Daoy (cell line): ENCODE results near the gene KRTAP6-2. TPM values are rescaled to one million over a fixed set of nuclear protein-coding genes. Genes with fewer than 3 reads are reported as not detected.

ENCODE experiments used
- DNase-seq: peaks from one replicate; pipeline ENCODE4 v3.0.0-alpha.2; 2015; ENCODE audit warnings: low read depth
- total RNA-seq: library from RNA; depleted of rRNA; stranded (reverse); fragments of >200 nt; shearing (Covaris generic); gene quantifications from 2 replicates; pipeline ENCODE4 v1.2.3, GENCODE V29; 2014; rRNA removed

KRTAP6-2 gene
- total RNA-seq, 1 experiment from 2014 or later = not detected

- no peak for DNase-seq
Measured at GRCh38 chr21:30567617-30568016, 31.1 kb downstream of the KRTAP6-2 start.

GRCh38 chr21:30563630-30564029, 35.1 kb downstream of the KRTAP6-2 start:
- DNase-seq = no peak

GRCh38 chr21:30563072-30563471, 35.6 kb downstream of the KRTAP6-2 start:
- peak; percentile 7 for DNase-seq

GRCh38 chr21:30561957-30562356, 36.7 kb downstream of the KRTAP6-2 start:
- no peak for DNase-seq

- no peak for DNase-seq
Measured at GRCh38 chr21:30561264-30561895, 37.3 kb downstream of the KRTAP6-2 start, which contains the start of gene KRTAP19-7. TSS of gene KRTAP19-7 (minus strand) at chr21:30561314. CDS start at chr21:30561289, 25 bp downstream.

GRCh38 chr21:30555095-30555494, 43.6 kb downstream of the KRTAP6-2 start:
- DNase-seq = no peak

- no peak for DNase-seq
Measured at GRCh38 chr21:30552782-30553181, 45.9 kb downstream of the KRTAP6-2 start.

Other genes starting within 250 kb of the KRTAP6-2 start
- not detected in 2 replicates for gene KRTAP13-2, start 226.6 kb downstream of the KRTAP6-2 start, total RNA-seq
- gene KRTAP13-1, start 202.9 kb downstream of the KRTAP6-2 start, total RNA-seq = not detected in 2 replicates
- gene KRTAP13-3, start 173.0 kb downstream of the KRTAP6-2 start, total RNA-seq = not detected in 2 replicates
- gene KRTAP13-4, start 168.7 kb downstream of the KRTAP6-2 start, total RNA-seq = not detected in 2 replicates
- gene KRTAP15-1, start 158.6 kb downstream of the KRTAP6-2 start, total RNA-seq = not detected in 2 replicates
- not detected in 2 replicates for gene KRTAP19-1, start 118.5 kb downstream of the KRTAP6-2 start, total RNA-seq
- not detected in 2 replicates for gene KRTAP19-2, start 111.5 kb downstream of the KRTAP6-2 start, total RNA-seq
- not detected in 2 replicates for gene KRTAP19-3, start 106.9 kb downstream of the KRTAP6-2 start, total RNA-seq
- not detected in 2 replicates for gene KRTAP19-4, start 101.7 kb downstream of the KRTAP6-2 start, total RNA-seq
- not detected in 2 replicates for gene KRTAP19-5, start 96.8 kb downstream of the KRTAP6-2 start, total RNA-seq
- gene KRTAP19-6, start 57.0 kb downstream of the KRTAP6-2 start, total RNA-seq = not detected in 2 replicates
- gene KRTAP19-7, start 37.6 kb downstream of the KRTAP6-2 start, total RNA-seq = not detected in 2 replicates
- not detected in 2 replicates for gene KRTAP22-2, start 8.5 kb downstream of the KRTAP6-2 start, total RNA-seq
- gene KRTAP6-3, start 6.5 kb downstream of the KRTAP6-2 start, total RNA-seq = not detected in 2 replicates
- gene KRTAP22-1, start 2.2 kb upstream of the KRTAP6-2 start, total RNA-seq = not detected in 2 replicates
- gene KRTAP6-1, start 15.0 kb upstream of the KRTAP6-2 start, total RNA-seq = not detected in 2 replicates
- gene KRTAP20-1, start 17.5 kb upstream of the KRTAP6-2 start, total RNA-seq = not detected in 2 replicates
- gene KRTAP20-4, start 21.7 kb upstream of the KRTAP6-2 start, total RNA-seq = not detected in 2 replicates
- 3.4 TPM in 1 of 2 replicates, not detected in the other for gene KRTAP20-2, start 36.3 kb upstream of the KRTAP6-2 start, total RNA-seq
- not detected in 2 replicates for gene KRTAP20-3, start 44.0 kb upstream of the KRTAP6-2 start, total RNA-seq
- not detected in 2 replicates for gene KRTAP21-3, start 119.9 kb upstream of the KRTAP6-2 start, total RNA-seq
- 13.6 TPM in 1 of 2 replicates, not detected in the other for gene KRTAP21-2, start 148.4 kb upstream of the KRTAP6-2 start, total RNA-seq
- not detected in 2 replicates for gene KRTAP21-1, start 156.5 kb upstream of the KRTAP6-2 start, total RNA-seq
- not detected in 2 replicates for gene KRTAP8-1, start 214.4 kb upstream of the KRTAP6-2 start, total RNA-seq
- not detected in 2 replicates for gene KRTAP7-1, start 230.9 kb upstream of the KRTAP6-2 start, total RNA-seq